Thyroid gland (tissue), 4 donors: ENCODE data around the gene RAB3GAP1.

Source experiments
- POLR2A ChIP-seq, 2 donors: fragments of 450-650 bp; IDR thresholded peaks; one replicate each; pipeline ENCODE4 v1.6.1; 2017; ENCODE audit warnings: antibody characterized with exemption in 2 of 2, mild to moderate bottlenecking in 2 of 2, moderate library complexity in 1 of 2
- TF ChIP-seq, protein P1 (sequence below), 6 experiments: fragments of 200-600 bp in 3 of 6; fragments of 450-650 bp in 3 of 6; sonication (generic) in 3 of 6; IDR thresholded peaks; one replicate each; pipeline ENCODE4 v1.5.1; 2016 to 2019; ENCODE audit warnings: antibody characterized with exemption in 6 of 6, mild to moderate bottlenecking in 2 of 6, inconsistent platforms in 1 of 6, moderate library complexity in 1 of 6

DNA sequence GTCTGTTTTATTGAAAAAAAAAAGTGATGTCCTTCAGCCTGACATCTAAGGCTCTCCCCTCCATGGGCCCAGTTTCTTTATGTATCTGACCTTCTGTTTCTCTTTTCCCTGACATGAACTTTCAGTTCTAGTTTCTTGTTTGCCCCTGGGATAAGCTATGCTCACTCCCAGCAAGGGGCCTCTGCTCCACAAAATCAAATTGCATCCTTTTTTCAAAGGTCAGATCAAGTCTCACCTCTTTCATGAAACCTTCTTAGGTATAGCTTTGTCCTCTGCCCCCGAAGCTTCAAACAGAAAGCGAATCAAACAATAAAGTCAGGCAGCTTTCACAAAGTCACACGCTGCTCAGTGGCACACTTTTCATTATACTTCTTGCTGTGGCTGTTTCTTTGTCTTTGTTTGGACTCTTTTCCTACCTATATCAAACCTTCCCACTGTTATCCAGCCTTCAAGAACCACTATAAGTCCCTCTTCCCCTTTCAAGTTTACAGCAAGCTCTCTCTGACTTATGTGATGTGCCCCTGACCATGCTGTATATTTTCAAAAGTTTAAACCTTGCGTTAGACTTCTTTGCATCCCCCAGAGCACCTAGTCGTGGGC is 28.1 kb upstream of the RAB3GAP1 start:
- TF ChIP-seq, protein P1, sequence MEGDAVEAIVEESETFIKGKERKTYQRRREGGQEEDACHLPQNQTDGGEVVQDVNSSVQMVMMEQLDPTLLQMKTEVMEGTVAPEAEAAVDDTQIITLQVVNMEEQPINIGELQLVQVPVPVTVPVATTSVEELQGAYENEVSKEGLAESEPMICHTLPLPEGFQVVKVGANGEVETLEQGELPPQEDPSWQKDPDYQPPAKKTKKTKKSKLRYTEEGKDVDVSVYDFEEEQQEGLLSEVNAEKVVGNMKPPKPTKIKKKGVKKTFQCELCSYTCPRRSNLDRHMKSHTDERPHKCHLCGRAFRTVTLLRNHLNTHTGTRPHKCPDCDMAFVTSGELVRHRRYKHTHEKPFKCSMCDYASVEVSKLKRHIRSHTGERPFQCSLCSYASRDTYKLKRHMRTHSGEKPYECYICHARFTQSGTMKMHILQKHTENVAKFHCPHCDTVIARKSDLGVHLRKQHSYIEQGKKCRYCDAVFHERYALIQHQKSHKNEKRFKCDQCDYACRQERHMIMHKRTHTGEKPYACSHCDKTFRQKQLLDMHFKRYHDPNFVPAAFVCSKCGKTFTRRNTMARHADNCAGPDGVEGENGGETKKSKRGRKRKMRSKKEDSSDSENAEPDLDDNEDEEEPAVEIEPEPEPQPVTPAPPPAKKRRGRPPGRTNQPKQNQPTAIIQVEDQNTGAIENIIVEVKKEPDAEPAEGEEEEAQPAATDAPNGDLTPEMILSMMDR (IDR thresholded peaks at IDR 0.05), result no peak
- TF ChIP-seq POLR2A (IDR thresholded peaks at IDR 0.05), result no peak
